Skeletal muscle satellite cell (primary cell): ENCODE measurements around the gene AUTS2.
"Not testable (repeated sequence)": the region's sequence is repeated elsewhere in the genome, so short reads cannot be mapped to it uniquely, and the experiment has no call there.

Experiments used
- H3K27me3 ChIP-seq: 2 replicates; pipeline ENCODE4 v1.7.0; 2013; ENCODE audit warnings: low read length; ENCODE audit not compliant: control insufficient read depth, insufficient read depth
- H3K36me3 ChIP-seq: 2 replicates; pipeline ENCODE4 v1.7.0; 2013; ENCODE audit warnings: mild to moderate bottlenecking, control low read depth, low read length; ENCODE audit not compliant: insufficient read depth
- H3K4me1 ChIP-seq: 2 replicates; pipeline ENCODE4 v1.7.0; 2013; ENCODE audit warnings: low read length; ENCODE audit not compliant: control insufficient read depth, insufficient read depth
- H3K4me2 ChIP-seq: 2 replicates; pipeline ENCODE4 v1.7.0; 2013; ENCODE audit warnings: mild to moderate bottlenecking, low read length
- H3K4me3 ChIP-seq: 2 replicates; pipeline ENCODE4 v1.7.0; 2013; ENCODE audit warnings: low read length
- H3K9ac ChIP-seq: 2 replicates; pipeline ENCODE4 v1.7.0; 2013; ENCODE audit warnings: mild to moderate bottlenecking, low read depth, low read length, moderate library complexity
- H3K9me3 ChIP-seq: replicated peaks from 2 replicates; pipeline ENCODE4 v1.7.0; 2013; ENCODE audit warnings: mild to moderate bottlenecking, control low read depth, low read length

Gene AUTS2

DNA sequence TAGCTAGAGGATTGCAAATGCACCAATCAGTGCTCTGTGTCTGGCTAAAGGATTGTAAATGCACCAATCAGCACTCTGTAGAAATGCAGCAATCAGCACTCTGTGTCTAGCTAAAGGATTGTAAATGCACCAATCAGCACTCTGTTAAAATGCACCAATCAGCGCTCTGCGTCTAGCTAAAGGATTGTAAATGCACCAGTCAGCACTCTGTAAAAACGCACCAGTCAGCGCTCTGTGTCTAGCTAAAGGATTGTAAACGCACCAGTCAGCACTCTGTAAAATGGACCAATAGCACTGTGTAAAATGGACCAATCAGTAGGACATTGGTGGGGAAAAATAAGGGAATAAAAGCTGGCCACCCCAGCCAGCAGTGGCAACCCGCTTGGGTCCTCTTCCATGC lies 187.9 kb downstream of the AUTS2 start:
- H3K9me3 ChIP-seq, H3K36me3 ChIP-seq, H3K27me3 ChIP-seq, H3K4me1 ChIP-seq, H3K4me3 ChIP-seq, H3K4me2 ChIP-seq, H3K9ac ChIP-seq: not testable (repeated sequence)

DNA sequence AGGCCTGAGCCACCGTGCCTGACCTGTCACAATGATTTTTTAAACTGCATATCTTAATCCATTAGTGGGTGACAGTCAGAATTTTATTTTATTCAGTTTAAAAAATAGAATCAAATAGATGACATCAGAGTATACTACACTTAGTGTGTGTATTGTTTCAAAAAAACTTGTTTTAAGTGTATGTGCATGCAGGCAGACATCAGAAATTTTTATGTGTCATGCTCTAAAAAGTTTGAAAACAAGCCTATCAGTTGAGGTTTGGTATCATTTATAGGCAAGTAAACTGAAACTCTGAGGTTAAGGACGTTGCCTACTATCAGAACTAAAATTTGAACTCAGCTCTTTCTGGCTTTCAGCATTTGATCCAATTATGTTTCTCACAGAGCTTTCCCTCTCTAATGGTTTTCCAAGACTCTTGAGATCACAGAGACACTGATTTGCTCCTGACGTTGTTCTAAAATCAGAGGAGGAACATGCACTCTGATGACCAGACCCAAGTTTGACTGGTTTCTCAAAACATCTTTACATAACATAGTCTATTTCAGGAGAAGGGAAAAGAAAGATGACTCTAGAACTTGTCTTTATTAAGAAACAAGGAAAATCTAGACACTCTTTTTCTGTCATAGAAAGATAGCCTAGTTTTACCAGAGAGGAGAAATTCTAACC lies 188.6 kb downstream of the AUTS2 start:
- no peak overlapping the region for H3K9ac ChIP-seq
- no peaks in the 10 kb centered on the region for H3K9me3 ChIP-seq
- no peak overlapping the region for H3K4me2 ChIP-seq
- H3K27me3 ChIP-seq, result no peaks in the 10 kb centered on the region
- no peak overlapping the region for H3K4me3 ChIP-seq
- H3K36me3 ChIP-seq, result no peaks in the 10 kb centered on the region
- H3K4me1 ChIP-seq, result no peaks in the 10 kb centered on the region

DNA sequence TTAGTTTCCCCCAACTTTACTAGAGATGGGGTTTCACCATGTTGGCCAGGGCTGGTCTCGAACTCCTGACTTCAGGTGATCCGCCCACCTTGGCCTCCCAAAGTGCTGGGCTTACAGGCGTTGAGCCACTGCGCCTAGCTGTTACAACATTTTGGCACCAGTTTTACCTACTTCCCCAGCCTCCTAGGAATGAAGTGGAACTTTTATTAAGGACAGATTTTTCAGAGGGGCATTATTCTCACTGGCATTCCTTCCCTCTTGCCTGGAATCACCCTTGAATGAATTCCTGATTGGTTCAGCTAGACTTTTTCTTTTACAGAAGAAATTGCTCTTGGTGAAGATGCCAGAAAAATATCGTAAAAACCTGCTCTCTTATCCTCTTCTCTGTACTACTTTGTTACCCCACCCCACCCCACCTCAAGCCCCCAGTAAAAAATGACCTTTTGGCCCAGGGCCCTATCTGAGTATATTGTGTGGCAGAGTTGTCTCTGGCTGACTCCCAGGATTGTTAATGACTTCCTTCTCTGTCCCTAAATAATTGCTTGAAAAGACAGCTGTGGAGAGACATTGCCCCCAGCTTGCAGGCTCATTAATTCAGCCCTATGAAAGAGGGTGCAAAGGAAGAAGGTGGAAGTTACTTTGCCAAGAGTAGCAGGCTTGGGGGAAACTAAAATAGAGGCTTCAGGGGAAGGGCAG lies 189.6 kb downstream of the AUTS2 start:
- Histone ChIP-seq H3K9me3 (no peaks in the 10 kb centered on the region), H3K9ac (no peak overlapping the region), H3K4me1 (no peaks in the 10 kb centered on the region), H3K27me3 (no peaks in the 10 kb centered on the region), H3K4me3 (no peak overlapping the region), H3K36me3 (no peaks in the 10 kb centered on the region), H3K4me2 (no peak overlapping the region)

DNA sequence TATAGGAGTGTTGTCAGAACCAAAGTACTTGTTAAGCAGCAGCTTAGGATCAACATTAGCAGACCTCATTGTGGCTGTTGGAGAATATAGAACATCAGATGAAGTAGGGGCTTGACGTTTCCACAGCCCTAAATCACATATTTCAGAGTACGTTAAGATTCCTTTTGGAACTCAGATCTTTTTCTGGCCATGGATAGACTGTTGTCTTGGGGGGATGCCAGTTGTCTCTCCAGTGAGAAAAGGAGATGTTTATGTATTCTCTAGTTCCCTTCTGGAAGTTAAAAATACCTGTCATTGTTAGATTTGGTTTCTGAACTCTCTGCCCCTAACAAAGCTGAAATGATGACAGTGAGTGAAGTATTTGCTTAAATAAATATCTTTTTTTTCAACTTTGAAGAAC lies 191.3 kb downstream of the AUTS2 start:
- no peak overlapping the region for H3K9ac ChIP-seq
- no peak overlapping the region for H3K4me2 ChIP-seq
- H3K9me3 ChIP-seq, result no peaks in the 10 kb centered on the region
- no peaks in the 10 kb centered on the region for H3K27me3 ChIP-seq
- H3K36me3 ChIP-seq, result no peaks in the 10 kb centered on the region
- no peaks in the 10 kb centered on the region for H3K4me1 ChIP-seq
- H3K4me3 ChIP-seq, result no peak overlapping the region

DNA sequence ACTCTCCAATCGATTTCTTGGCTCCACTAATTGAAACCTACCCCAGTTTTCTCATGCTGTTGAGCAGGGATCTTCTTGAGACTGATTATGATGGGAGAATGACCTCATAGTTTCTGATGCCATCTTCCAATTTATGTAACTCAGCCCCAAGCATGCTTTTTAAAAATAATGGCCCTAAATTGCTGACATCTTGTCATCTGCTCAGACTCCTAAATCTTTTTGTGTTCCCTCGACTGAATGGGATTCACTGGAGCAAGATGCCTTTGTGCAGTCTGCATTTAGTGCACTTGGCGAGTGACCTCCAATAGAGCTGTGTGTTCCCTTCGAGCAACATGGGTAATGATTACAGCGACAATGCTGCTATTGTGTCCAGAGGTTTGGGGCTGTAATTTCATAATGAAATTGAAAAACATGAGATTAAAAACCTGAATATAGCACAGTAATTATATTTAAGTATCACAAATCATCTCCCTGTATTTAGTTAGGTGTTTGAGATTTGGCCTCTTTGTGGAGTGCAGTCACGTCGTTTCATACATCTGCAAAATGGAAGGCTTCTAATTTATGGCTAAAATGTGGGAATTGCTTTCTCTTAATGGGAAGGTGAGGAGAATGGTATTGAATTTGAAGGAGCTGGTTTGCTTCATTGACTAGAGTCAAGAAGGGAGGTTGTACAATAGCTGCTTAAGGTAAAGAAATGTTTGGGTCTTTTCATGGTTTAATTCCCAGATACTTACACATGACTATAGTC lies 192.9 kb downstream of the AUTS2 start:
- H3K4me2 ChIP-seq, result no peak overlapping the region
- no peaks in the 10 kb centered on the region for H3K4me1 ChIP-seq
- H3K4me3 ChIP-seq, result no peak overlapping the region
- no peaks in the 10 kb centered on the region for H3K9me3 ChIP-seq
- H3K9ac ChIP-seq, result no peak overlapping the region
- H3K27me3 ChIP-seq, result no peaks in the 10 kb centered on the region
- H3K36me3 ChIP-seq, result no peaks in the 10 kb centered on the region

DNA sequence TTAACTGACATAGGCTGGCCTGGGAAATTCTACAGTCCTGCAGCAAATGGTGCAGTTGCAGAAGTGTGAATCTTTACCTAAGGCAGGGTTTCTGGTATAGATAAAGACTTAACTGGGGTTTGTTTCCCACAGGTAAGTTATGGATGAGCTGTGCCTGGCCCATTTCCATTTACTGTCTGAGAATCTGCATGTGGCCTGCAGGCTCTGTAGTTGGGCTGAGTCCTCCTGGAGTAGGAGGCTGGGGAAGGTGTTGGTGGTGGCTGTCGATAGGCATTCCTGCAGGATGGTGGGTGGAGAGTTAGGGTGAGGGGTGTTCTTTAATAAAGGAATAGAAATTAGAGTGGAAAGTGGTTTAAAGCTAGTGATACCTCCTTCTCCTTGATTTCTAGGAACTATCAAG lies 193.5 kb downstream of the AUTS2 start:
- no peaks in the 10 kb centered on the region for H3K9me3 ChIP-seq
- no peaks in the 10 kb centered on the region for H3K27me3 ChIP-seq
- no peaks in the 10 kb centered on the region for H3K36me3 ChIP-seq
- no peak overlapping the region for H3K9ac ChIP-seq
- no peak overlapping the region for H3K4me3 ChIP-seq
- H3K4me2 ChIP-seq, result no peak overlapping the region
- no peaks in the 10 kb centered on the region for H3K4me1 ChIP-seq

DNA sequence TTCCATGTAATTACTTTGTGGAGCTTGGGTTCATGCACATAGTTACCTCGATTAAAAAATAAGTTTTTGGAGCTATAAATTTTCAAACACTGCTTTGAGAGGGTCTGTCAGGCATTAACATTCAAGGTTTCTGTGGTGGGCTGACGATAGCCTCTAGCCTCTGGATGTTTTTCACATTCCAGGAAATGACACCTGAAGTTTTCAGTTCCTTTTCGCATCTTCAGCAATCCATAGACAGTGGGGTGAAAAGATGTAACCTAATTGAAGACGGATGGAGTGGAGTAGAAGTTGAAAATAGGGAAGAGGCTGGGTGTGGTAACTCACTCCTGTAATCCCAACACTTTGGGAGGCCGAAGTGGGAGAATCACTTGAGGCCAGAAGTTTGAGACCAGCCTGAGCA lies 197.7 kb downstream of the AUTS2 start:
- Histone ChIP-seq H3K36me3 (no peaks in the 10 kb centered on the region), H3K27me3 (no peaks in the 10 kb centered on the region), H3K4me1 (peaks cover 8% of the 10 kb centered on the region), H3K9ac (no peak overlapping the region), H3K4me3 (no peak overlapping the region), H3K9me3 (no peaks in the 10 kb centered on the region), H3K4me2 (no peak overlapping the region)

DNA sequence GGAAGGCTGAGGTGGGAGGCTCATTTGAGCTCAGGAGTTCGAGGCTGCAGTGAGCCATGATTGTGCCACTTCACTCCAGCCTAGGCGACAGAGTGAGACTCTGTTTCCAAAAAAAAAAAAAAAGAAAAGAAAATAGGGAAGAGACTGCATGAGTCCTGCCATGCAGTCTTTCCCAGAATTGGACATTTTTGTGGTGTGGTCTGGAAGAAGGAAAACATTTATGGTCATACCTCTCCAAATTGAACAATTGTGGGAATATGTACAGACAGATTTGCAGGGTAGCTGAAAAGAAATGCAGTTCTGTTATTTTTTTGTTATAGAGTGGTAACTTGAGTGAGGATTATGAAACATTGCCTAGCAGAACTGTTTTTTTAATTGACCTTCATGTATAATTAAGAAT lies 198.1 kb downstream of the AUTS2 start:
- Histone ChIP-seq H3K36me3 (no peaks in the 10 kb centered on the region), H3K4me1 (peaks cover 8% of the 10 kb centered on the region)

DNA sequence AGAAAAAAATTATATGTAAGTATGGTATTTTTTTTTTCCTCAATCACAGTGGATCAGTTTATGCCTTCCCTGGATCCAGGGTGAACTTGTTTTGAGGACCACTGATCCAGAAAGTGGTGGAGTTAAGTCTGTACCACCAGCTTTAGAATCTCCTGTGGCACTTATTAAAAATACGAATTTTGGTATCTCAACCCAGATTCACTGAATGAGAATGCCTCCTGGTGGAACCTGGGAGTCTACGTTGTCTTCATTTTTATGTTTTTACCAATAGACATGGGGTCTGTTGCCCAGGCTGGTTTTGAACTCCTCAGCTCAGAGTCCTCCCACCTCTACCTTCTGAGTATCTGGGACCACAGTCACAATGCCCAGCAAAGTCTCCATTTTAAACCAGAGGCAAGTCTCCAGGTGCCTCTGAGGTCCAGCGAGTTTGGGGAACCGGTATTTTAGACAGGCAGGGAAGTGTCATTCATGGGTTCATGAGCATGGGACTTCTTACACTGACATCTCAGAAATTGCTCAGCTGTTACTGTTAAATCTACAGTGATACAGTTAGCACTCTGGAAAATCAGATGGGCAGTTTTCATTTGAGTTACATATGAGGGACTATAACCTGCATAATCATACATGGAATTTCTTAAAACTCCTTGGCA lies 200.9 kb downstream of the AUTS2 start:
- Histone ChIP-seq H3K9ac (no peak overlapping the region), H3K36me3 (no peaks in the 10 kb centered on the region), H3K4me3 (no peak overlapping the region), H3K27me3 (no peaks in the 10 kb centered on the region), H3K4me2 (no peak overlapping the region), H3K9me3 (no peaks in the 10 kb centered on the region), H3K4me1 (peaks cover 8% of the 10 kb centered on the region)

More for the DNA sequence above, 198.1 kb downstream of the AUTS2 start:
- Histone ChIP-seq H3K9ac (no peak overlapping the region), H3K4me3 (no peak overlapping the region), H3K9me3 (no peaks in the 10 kb centered on the region), H3K27me3 (no peaks in the 10 kb centered on the region), H3K4me2 (no peak overlapping the region)

DNA sequence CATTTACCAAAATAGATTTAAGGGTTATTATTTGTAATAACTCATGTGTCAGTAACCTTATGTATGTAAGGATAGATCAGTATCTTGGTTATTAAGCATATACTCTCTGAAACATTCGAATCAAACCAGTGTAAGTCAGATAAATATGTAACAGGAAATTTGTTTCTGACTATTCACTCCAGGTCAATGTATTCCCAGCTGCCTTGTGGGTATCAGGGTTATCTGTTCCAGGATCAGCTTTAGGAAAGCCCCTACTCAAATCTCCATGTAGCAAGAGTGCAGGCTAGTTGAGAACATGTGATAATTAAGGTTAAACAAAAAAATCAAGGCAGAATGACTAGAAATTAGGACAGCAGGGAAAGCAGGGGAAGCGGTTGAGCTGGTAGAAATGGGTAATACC lies 201.7 kb downstream of the AUTS2 start:
- Histone ChIP-seq H3K27me3 (no peaks in the 10 kb centered on the region), H3K9me3 (no peaks in the 10 kb centered on the region), H3K4me2 (no peak overlapping the region), H3K36me3 (no peaks in the 10 kb centered on the region), H3K4me1 (peaks cover 8% of the 10 kb centered on the region), H3K4me3 (no peak overlapping the region), H3K9ac (no peak overlapping the region)

DNA sequence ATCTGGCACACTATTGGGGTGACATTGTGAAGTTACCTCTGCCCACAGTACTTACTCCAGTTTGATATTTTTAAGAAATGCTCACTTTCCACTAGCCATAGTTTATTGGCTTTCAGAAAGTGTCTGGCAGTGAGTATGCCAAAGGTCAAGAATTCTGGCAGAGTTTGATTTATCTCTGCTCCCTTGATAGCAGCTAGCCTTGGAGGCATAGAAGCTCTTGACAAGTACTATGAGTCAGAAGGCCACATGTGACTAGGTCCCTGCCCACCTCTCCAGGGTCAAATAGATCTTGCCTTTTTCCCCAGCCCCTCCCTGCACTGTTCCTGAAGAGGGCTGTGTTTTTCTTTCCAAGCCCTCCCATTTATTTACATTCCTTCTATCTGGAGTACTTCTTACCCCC lies 202.2 kb downstream of the AUTS2 start:
- H3K9ac ChIP-seq, result no peak overlapping the region
- H3K4me2 ChIP-seq, result no peak overlapping the region
- H3K4me3 ChIP-seq, result no peak overlapping the region
- no peaks in the 10 kb centered on the region for H3K27me3 ChIP-seq
- peaks cover 8% of the 10 kb centered on the region for H3K4me1 ChIP-seq
- H3K36me3 ChIP-seq, result no peaks in the 10 kb centered on the region
- H3K9me3 ChIP-seq, result no peaks in the 10 kb centered on the region
